22Rv1 (cell line): Measurements from ENCODE around the gene SEMA7A.

ENCODE experiments used
- H3K27ac ChIP-seq: fragments of 450-650 bp; 2 replicates; pipeline ENCODE4 v1.5.1; 2017
- CTCF ChIP-seq: fragments of 450-650 bp; IDR thresholded peaks from 2 replicates; pipeline ENCODE4 v1.5.1; 2017; ENCODE audit warnings: mild to moderate bottlenecking
- ZFX ChIP-seq: fragments of 450-650 bp; IDR thresholded peaks from 2 replicates; pipeline ENCODE4 v1.6.1; 2017; ENCODE audit warnings: antibody characterized with exemption, borderline replicate concordance

SEMA7A gene

GRCh38 chr15:74431116-74431515 is 2.6 kb downstream of the SEMA7A start:
- TF ChIP-seq CTCF (no peak), ZFX (no peak)
- H3K27ac ChIP-seq, result no peak overlapping the region

GRCh38 chr15:74430510-74430951 is 3.2 kb downstream of the SEMA7A start:
- no peak overlapping the region for H3K27ac ChIP-seq
- TF ChIP-seq CTCF, result no peak
- no peak for TF ChIP-seq ZFX

GRCh38 chr15:74429781-74430400 is 3.9 kb downstream of the SEMA7A start:
- no peak for TF ChIP-seq ZFX
- TF ChIP-seq CTCF, result no peak
- H3K27ac ChIP-seq, result no peak overlapping the region

- TF ChIP-seq CTCF (no peak), ZFX (no peak)
- H3K27ac ChIP-seq, result no peak overlapping the region
Observed at GRCh38 chr15:74428970-74429780, 4.6 kb downstream of the SEMA7A start.

- TF ChIP-seq ZFX, result no peak
- TF ChIP-seq CTCF, result no peak
- H3K27ac ChIP-seq, result no peak overlapping the region
Observed at GRCh38 chr15:74428442-74428787, 5.3 kb downstream of the SEMA7A start.

- TF ChIP-seq ZFX, result no peak
- no peak overlapping the region for H3K27ac ChIP-seq
Observed at GRCh38 chr15:74427607-74428441, 5.9 kb downstream of the SEMA7A start.

- H3K27ac ChIP-seq, result no peak overlapping the region
Observed at GRCh38 chr15:74426404-74427281, 7.1 kb downstream of the SEMA7A start.

More at GRCh38 chr15:74426404-74427281, 7.1 kb downstream of the SEMA7A start:
- TF ChIP-seq ZFX (no peak), CTCF (no peak)
